ENCODE measurements around the gene PRRT1B.
A peak's percentile ranks its signal among the peaks of the same experiment; 100 is the strongest.
"Not testable (repeated sequence)": the region's sequence is repeated elsewhere in the genome, so short reads cannot be mapped to it uniquely, and the experiment has no call there.

The PRRT1B gene

GRCh38 chr9:131522257-131523085 is 22.9 kb upstream of the PRRT1B start:
- DNase-seq (ENCODE audit: low spot score): no peak

GRCh38 chr9:131523086-131523388 is 22.3 kb upstream of the PRRT1B start:
- no peak for DNase-seq (ENCODE audit: low spot score)

GRCh38 chr9:131523451-131524435 is 21.6 kb upstream of the PRRT1B start:
- DNase-seq (ENCODE audit: low spot score): no peak

GRCh38 chr9:131524665-131525315 is 20.5 kb upstream of the PRRT1B start:
- DNase-seq (ENCODE audit: low spot score): no peak

- DNase-seq (ENCODE audit: low spot score): no peak
Observed at GRCh38 chr9:131525643-131526565, 19.4 kb upstream of the PRRT1B start.

- no peak for DNase-seq (ENCODE audit: low spot score)
Observed at GRCh38 chr9:131528186-131528585, 17.1 kb upstream of the PRRT1B start.

- DNase-seq (ENCODE audit: low spot score): no peak
Observed at GRCh38 chr9:131528886-131529505, 16.3 kb upstream of the PRRT1B start.

GRCh38 chr9:131529597-131530545 is 15.5 kb upstream of the PRRT1B start:
- no peak for DNase-seq (ENCODE audit: low spot score)

- peak; percentile 66 for DNase-seq (ENCODE audit: low spot score)
Observed at GRCh38 chr9:131530546-131530919, 14.8 kb upstream of the PRRT1B start.

GRCh38 chr9:131530920-131531832 is 14.1 kb upstream of the PRRT1B start, which contains the start of gene UCK1:
TSS of gene UCK1 (minus strand) at chr9:131531263. CDS start at chr9:131531174, 89 bp downstream.
- DNase-seq (ENCODE audit: low spot score): peak; percentile 100

- DNase-seq (ENCODE audit: low spot score): no peak
Observed at GRCh38 chr9:131534721-131535237, 10.5 kb upstream of the PRRT1B start.

- no peak for DNase-seq (ENCODE audit: low spot score)
Observed at GRCh38 chr9:131537946-131538345, 7.4 kb upstream of the PRRT1B start.

- DNase-seq (ENCODE audit: low spot score): no peak
Observed at GRCh38 chr9:131539223-131539923, 6.0 kb upstream of the PRRT1B start.

GRCh38 chr9:131543141-131543540 is 2.2 kb upstream of the PRRT1B start:
- no peak for DNase-seq (ENCODE audit: low spot score)

- no peak for DNase-seq (ENCODE audit: low spot score)
Observed at GRCh38 chr9:131545786-131546335, 538 bp downstream of the PRRT1B start.

- DNase-seq (ENCODE audit: low spot score): peak; percentile 61
Observed at GRCh38 chr9:131546336-131547084, 1.2 kb downstream of the PRRT1B start.

GRCh38 chr9:131549186-131549585 is 3.9 kb downstream of the PRRT1B start:
- DNase-seq (ENCODE audit: low spot score): not testable (repeated sequence)
